ENCODE data around the gene KCNA4.
"Not testable (repeated sequence)": the region's sequence is repeated elsewhere in the genome, so short reads cannot be mapped to it uniquely, and the experiment has no call there.

KCNA4 gene

DNA sequence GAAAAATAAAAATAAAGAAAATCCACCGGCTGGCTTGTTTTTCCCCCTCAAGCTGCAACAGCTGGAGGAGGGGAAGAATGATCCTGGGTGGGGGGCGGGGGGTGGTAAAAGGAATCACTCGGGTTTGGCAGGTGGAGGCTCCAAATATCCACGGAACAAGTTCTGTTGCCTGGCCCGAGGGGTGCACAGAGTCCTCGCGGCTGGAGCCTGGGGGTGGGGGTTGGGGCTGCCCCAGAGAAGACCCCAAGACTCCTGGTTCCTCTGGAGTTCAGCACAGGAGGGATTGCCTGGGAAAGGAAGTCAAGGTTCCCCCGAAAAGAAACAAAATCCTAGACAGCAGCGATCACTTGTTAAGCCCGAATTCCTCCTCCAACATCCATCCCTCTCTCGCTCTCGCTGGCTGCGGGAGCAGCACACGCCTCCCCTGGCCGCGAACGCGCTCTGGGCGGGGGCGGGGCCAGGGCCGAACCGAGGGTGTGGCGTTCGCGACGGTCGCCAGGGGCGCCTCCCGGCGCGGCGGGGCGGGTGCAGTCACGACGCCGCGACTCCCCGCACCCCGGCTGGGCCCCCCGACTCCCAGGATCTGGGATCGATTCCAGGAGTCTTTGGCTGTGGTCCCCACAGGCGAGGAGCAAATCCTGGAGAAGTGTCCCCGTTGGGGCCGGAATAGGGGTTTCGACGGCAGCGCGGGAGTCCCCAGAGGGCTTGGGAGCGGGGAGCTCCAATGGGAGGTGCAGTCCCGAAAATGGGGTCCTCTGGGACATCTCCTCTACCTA lies at the start of gene KCNA4:
Gene KCNA4 (minus strand): TSS at position 443 of the 776 bp plus-strand sequence. CDS start 4,352 bp downstream, outside the sequence.
- DNase-seq (ENCODE audit: low spot score), result peak; percentile 81

DNA sequence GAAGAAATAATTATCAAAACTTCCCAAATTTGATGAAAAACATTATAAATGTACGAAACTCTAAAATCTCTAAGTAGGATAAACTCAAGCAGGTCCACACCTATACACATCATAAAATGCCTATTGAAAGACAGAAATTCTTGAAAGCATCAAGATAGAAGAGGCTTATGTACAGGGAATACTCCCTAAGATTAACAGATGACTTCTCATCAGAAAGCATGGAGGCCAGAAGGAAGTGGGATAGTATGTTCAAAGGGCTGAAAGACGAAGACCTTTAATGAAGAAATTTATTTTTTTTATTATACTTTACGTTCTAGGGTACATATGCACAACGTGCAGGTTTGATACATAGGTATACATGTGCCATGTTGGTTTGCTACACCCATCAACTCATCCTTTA lies 45.3 kb upstream of the KCNA4 start:
- DNase-seq (ENCODE audit: low spot score), result no peak

DNA sequence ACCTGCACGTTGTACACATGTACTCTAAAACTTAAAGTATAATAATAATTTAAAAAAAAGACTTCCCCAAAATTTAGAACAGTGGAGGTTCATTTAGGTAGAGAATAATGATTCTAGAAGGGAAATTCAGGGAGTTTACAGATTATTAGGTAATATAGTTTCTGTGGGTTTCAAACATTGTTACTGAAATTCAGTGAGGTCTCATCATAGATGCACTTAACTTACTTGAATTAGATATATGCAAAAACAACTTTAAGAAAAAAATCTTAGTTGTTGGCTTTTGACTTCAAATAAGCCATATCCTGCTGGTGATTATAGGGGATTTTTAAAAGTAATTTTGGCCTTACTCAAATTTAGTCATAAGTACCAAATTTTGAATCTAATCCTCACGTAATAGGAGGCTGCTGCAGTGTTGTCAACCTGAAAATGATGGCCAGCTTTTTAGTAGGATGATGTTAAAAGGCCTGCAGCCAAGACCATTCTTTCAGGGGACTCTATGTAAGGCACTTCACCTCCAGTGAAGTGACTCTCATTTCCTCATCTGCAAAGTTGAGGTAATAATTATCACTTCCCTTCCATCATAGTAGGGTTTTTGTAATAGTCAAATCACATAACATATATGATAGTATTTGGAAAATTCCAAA lies 42.5 kb upstream of the KCNA4 start:
- no peak for DNase-seq (ENCODE audit: low spot score)

DNA sequence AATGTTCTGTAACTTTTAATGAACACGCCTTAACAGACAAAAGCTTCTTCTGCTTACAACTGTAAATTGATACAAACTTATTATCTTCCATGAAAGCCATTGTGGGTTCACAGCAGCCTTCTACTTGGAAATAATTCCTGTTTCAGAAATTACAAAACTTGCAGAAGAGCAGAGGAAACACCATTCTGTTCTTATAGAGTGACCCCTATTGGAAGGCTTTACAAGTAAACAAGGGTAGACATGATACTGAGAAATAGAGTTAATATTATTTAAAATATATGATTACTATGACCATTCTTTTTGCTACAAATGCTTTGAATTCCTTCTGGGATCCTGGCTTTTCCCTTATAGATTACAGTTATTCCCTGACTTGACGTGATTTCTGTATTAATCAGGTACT lies 32.4 kb upstream of the KCNA4 start:
- no peak for DNase-seq (ENCODE audit: low spot score)

DNA sequence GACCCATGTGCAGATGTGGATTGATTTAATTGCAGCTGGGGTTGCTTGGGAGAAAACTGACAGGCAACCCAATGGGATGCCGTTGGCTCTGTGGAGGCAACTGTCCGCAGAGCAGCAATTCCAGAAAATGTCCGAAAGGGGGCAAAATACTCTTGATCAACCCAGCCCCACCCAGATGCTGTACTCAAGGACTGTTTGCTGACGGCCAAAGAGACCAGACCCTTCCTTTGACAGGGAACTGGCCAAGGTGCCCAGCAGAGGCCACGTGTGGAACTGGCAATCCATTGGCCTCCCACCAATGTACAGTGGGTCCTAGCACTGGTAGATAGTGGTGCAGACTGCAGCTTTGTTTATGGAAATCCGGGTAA lies 29.7 kb upstream of the KCNA4 start:
- DNase-seq (ENCODE audit: low spot score), result no peak

DNA sequence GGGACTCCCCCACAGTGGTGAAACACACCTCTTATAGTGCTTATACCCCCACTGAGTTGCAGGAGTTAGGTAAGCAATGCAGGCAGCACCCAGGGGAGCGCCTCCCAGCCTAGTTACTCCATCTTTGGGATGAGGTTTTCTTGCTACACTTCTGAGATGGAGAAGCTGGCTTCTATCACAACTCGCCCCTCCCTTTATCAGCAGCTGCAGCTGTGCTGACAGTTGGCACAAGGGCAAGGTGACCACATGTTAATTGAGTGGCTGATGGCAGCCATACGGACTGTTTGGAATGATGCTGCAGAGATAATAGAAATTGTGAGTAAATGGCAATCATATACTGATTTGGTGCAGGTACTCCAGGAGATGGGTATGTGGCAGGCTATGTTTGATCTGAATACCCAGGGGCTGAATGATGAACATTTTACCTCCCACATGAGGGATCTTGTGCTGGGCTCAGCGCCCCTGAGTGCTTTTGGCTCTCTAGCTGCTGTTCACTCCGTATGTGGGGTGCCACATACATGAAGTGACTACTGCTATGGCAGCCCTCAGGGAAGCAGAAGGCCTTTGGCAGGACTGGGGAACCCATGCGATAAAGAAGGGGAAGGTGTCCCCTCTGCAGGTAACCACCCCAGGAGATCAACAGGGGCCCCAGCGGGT lies 29.2 kb upstream of the KCNA4 start:
- DNase-seq (ENCODE audit: low spot score), result no peak

DNA sequence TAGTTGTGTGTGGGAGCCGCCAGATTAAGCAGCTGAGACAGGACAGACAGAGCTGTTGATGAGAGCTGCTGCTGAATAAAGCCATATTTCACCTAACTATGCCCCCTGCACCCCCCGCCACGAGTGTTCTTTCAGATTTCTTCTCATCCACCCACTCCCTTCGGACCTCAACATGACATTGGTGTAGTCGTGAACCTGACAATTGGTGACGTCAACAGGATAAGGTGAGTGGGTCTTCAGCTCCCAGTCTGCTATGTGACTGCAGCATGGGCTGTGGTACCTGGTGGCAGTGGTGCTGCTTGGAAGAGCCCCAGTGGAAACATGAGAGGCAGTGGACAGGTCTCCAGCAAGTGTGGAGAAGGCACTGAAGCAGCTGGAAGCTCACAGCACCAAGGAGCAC lies 28.3 kb upstream of the KCNA4 start:
- no peak for DNase-seq (ENCODE audit: low spot score)

DNA sequence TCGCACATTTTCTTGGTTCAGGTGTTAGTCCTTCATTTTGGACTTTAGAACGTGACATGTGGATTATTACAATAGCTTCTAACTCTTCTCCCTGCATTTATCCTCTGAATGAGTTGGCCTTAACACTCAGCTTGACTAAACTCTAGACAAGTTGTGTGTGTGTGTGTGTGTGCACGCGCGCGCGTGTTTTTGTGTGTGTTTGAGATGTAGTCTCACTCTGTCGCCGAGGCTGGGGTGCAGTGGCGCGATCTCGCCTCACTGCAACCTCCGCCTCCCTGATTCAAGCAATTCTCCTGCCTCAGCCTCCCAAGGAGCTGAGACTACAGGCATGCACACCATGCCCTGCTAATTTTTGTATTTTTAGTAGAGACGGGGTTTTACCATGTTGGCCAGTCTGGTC lies 24.3 kb upstream of the KCNA4 start:
- no peak for DNase-seq (ENCODE audit: low spot score)

DNA sequence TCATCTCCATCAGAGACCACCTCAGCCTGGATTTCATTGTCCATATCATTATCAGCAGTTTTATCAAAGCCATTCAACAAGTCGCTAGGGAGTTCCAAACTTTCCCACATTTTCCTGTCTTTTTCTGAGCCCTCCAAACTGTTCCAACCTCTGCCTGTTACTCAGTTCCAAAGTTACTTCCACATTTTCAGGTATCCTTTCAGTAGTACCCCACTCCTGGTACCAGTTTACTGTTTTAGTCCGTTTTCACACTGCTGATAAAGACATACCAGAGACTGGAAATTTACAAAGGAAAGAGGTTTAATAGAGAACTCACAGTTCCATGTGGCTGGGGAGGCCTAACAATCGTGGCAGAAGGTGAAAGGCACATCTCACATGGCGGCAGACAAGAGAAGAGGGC lies 17.9 kb upstream of the KCNA4 start:
- not testable (repeated sequence) for DNase-seq (ENCODE audit: low spot score)

DNA sequence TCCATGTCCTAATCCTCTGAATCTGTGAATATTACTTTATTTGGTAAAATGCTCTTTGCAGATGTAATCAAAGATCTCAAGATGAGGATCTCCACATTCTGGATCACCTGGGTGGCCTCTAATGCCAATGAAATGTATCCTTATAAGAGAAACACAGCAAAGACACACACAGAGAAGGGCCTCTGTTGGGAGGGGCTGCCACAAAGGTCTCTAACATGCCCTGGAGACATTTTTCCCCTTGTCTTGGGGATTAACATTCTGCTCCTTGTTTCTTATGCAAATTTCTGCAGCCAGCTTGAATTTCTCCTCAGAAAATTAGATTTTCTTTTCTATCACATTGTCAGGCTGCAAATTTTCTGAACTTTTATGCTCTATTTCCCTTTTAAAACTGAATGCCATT lies 17.3 kb upstream of the KCNA4 start:
- not testable (repeated sequence) for DNase-seq (ENCODE audit: low spot score)

DNA sequence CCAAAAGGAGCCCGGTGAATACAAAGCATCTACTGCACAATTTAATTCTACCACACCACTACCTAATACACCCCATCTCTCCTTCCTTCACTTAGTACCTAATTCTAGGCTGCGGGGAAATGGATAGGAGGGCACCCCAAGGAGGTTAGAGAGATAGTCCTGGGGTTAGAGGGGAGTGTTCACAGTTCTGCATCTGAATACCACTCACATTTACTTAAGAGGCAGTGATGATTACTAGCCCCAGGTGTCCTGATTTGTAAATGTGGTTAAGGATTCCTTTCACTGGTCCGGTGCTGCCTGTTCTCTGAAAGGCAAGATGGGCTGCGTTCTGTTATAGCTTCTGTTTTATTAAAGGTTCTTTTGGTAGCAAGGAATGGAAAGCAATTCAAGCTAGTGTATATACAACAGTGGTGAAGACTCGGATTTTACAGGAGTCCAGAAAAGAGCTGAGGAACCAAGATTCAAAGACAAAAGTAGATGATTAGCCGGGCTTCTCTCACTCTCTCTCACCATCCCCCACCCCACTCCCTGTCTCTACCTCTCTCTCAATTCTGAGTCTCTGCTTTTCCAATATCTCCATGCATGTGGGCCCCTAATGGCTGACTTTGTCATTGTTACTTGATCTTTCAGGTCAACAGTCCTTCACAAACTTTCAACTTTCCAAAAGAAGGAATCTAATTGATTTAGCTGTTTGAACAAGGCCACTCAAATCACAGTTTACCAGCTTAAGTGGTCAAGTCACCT lies 8.7 kb upstream of the KCNA4 start:
- no peak for DNase-seq (ENCODE audit: low spot score)

DNA sequence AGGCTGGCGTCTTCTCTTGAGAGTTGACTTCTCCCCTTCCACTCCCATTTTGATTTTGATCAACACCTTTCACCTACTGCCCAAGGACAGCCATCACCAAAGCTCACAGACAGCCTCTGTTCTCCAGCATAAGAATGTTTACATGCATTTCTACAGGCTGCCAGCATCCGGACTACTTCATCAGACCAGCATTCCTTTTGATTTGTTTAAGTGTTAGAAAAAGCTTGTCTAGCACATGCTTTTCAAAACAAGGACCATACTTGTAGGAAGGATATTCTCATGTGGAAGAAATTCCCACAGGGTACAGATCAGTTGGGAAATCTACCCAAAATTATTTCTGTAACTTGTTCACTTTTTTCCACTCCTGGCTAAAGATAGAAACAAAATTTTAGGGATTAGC lies 6.2 kb upstream of the KCNA4 start:
- DNase-seq (ENCODE audit: low spot score), result no peak

DNA sequence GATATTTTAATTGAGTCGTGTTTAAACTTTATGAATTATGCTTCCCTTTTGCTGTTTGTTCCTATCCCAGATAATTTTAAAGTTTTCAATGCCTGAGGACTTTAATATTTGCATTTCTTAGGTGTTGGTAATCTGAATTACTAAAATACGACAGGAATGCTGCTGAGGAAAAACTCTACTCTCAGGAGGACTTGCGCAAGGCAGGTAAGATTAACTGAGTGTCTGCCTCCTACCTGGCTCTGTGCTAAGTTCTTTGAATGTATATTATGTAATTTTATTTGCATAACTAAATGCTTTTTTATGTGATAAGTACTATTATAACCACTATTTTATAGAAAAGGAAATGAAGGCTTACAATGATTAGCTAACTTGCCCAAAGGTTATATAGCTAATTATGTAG lies 2.7 kb upstream of the KCNA4 start:
- DNase-seq (ENCODE audit: low spot score), result no peak

DNA sequence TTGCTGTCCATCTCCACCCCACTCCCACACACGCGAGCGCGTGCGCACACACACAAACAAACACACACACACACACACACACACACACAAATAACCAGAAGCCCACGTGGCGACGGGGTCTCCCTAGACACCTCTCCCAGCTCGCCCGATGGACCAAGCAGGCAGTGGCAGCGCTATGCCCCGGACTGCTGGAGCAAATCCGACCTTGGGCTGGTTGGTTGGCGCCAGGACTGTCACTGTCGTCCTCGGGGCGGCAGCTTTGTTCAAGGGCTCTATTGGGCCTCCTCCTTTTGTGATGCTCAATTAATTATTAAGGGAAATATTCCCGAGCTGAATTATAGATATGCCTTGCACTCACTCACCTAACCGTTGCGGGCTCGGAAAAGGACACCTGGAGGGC lies 1.7 kb upstream of the KCNA4 start:
- DNase-seq (ENCODE audit: low spot score), result no peak

DNA sequence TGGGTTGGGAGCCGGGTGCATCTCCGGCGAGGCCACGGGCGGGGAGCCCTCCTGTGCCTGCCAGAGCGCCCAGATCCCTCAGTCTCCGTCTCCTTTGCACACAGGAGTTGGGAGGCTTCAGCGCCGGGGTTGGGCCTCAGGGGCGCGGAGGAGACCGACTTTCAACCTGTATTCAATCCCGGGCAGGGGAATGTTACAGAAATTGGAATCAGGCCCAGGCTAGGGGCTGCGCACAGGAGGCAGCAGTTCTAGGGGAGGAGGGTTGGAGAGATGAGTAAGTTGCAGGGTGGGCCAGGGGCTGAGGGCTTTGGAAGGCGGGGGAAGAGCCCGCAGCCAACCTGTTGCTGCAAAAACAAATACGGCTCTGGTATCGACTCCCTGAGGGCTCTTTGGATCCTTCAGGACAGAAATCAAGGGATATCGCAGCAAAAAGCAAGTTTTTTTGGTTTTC lies 640 bp upstream of the KCNA4 start:
- DNase-seq (ENCODE audit: low spot score), result no peak

DNA sequence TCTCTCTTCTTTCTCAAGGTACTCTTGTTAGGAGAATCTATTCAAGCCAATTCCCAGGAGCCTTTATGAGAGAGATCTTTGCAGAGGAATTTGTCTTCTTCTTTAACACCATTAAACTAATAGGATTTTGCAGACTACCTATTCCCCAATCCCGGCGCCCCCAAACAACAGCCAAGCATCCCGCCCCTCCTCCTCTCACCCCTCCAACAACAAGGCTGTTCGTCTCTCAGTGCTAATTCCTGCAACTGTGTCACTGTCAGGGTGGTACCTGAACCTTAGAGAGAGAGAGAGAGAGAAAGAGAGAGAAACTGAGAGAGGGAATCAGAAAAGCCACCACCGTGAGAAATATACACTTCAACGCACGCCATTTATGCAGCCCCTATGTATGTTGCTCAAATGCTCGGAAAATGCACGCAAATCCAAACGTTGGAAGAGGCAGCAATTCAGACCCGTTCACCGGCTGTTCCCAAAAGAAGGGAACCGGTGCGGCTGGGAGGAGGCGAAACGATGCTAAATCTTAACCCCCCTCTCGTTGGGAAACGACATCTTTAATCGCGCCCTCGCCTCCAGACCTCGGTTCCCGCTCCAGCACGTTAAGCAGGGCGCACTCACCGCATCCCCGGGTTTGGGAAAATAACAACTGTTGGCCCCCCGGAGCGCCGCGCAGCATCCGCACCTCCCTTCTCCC lies 961 bp downstream of the KCNA4 start:
- no peak for DNase-seq (ENCODE audit: low spot score)

DNA sequence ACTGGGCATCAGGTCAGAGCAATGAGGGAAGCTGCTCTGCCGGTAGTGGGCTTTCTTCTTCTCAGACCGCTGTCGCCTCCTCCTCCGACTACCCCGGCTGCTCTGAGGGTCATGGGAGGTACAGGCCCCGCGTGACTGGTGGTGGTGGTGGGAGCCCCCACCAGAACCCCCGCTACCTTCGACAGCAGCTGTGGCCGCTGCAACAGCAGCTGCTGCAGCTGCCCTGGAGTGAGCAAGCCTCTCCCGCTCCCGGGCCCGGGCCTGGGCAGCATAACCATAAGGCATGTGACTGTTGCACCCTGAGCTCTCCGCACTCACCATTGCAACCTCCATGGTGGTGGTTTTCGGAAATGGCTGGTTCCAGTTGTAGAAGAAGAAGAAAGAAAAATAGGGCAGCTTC lies 4.5 kb downstream of the KCNA4 start:
- no peak for DNase-seq (ENCODE audit: low spot score)

DNA sequence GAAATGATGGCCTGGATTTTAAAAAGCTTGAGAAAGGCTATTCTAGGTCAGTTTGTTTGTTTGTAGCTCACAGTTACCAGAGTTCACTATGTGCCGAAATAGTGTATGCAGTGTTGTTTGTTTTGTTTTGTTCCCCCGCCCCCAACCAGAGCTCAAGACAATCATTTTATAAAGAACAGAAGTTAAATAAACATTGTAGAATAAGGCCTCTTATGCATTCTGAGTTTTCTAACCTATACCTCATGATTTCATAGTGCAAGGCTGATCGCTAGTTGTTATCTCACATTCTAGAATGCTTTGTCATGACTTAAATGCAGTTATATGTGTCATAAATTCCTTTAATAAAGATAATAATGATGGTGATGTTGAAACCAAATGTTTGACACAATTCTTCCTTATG lies 7.8 kb downstream of the KCNA4 start:
- DNase-seq (ENCODE audit: low spot score), result no peak

DNA sequence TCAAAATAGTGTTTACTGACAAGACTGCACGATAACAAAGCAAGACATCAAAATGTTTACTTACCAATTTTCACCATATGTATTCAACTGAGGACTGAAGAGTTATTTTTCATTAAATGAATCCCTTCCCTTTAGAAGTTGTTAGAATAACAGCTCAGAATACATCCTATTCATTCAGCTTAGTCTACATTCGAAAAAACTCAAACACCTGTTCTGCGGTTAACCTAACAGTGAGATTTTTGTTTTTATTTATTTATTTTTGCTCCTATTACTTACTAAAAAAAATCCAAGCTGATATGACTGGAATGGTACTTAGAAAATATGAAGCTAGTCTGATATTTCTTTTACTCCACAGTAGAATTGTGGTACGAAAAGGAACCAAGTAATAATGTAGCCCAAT lies 10.0 kb downstream of the KCNA4 start:
- DNase-seq (ENCODE audit: low spot score), result no peak

DNA sequence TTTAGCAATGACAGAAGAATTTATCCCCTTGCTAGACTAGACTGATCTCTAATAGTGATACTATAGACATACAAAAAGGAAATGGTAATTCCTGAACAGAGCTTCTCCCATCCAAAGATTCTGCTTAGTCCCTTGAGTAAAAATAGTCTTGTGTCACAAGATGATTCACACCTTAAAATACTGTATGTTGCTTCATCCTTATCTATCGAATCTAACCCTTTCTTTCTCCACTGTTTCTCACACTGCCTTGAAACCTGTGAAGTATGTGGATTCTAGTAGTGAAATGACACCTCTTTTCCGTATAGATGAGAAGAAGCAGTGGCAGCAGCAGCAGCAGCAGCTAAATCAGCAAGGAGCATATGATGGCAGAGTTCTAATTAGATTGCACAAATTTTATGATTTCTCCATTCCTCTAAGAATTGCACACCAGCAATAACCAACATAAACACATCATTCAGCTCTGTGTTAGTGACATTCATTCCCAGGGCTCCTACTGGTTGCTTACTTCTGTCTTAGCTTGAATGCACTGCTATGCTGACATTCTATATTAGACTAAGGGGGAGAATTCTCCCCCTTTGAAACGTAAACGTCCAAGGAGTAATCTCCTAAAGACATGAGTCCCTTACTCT lies 14.6 kb downstream of the KCNA4 start:
- DNase-seq (ENCODE audit: low spot score), result no peak

DNA sequence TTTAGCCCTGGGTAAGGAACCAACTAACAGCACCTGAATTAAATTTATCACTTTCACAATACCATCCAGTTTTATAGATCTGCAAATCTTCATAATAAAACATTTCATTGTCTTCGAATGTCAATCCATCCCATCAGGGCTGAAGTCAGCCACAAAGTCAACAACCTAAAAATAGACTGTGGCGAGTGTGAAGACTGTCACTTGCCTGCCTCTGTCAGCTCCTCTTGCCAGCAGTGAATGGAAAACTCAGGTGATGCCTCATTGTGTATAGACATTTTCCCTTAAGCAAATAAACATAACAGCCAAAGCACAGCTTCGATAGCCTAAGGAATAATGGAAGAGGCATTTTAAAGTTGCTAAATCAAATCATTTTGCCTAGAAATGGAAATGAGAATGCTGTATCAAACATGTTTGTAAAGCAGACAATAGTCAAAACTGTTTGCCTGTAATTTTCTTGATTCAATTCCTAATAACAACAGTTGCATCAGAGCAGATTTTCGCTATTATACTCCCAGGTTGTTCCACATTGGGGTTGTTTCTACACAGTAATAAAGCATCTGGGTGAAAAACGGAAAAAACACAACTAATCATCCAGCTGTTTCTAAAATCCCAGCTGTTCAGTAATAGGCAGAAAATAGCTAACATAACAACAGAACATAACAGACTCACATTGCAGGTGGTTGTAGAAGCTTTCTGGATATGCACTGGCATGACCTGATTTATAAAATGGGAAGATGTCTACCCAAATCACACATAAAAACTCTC lies 15.7 kb downstream of the KCNA4 start:
- no peak for DNase-seq (ENCODE audit: low spot score)
